Measurements from ENCODE around the gene CREBBP.

- TF ChIP-seq POLR2A (IDR thresholded peaks at IDR 0.05; ENCODE audit: low read length) = no peak
- TF ChIP-seq GATA1 (IDR thresholded peaks at IDR 0.05; ENCODE audit: low read depth, low read length) = no peak
Observed at GRCh38 chr16:3832668-3833067, 47.8 kb downstream of the CREBBP start.

Measured in erythroblast (primary cell).